ENCODE data around the gene DBF4. TPM values are rescaled to one million over a fixed set of nuclear protein-coding genes. Genes with fewer than 3 reads are reported as not detected.

The DBF4 gene
- total RNA-seq, 1 experiment from 2014 or later = 48.8 TPM

GRCh38 chr7:87831097-87831496 lies 45.2 kb upstream of the DBF4 start:
- no peak for ATAC-seq
- POLR2A ChIA-PET = interaction anchor here (0.7 kb wide), 3 partner anchors 12 to 310 kb away, joined by 3 read pairs; no protein-coding TSS in a partner anchor

GRCh38 chr7:87833130-87833529 lies 43.2 kb upstream of the DBF4 start:
- H3K27ac ChIP-seq (ENCODE audit: low read length) = no peak overlapping the region
- CTCF ChIA-PET = no interaction called here
- DNase-seq (ENCODE audit: low read depth, low spot score) (no peak), ATAC-seq (no peak)
- BruUV-seq (replicated peaks) = no TSS peak
- intact Hi-C loops (cut with micrococcal nuclease; ENCODE audit: unreplicated experiment) (no loop called here), in situ Hi-C loops (cut with HindIII; ENCODE audit: low pct_unique_long_range_greater_than_20kb, low sequenced_read_pairs) (no loop called here)
- H3K27me3 ChIP-seq (ENCODE audit: control insufficient read depth, insufficient read depth, low read length) = no peaks in the 10 kb centered on the region
- POLR2A ChIA-PET = no interaction called here
- TF ChIP-seq CTCF (IDR thresholded peaks at IDR 0.05) (no peak), TCF7L2 (IDR thresholded peaks at IDR 0.05; ENCODE audit: low read depth, low read length) (no peak), SIN3A (IDR thresholded peaks at IDR 0.05; ENCODE audit: borderline replicate concordance, insufficient read depth, low read depth, low read length) (no peak), REST (IDR thresholded peaks at IDR 0.05; ENCODE audit: insufficient read depth in 1 of 2, low read depth in 2 of 2, low read length in 1 of 2) (no peak), POLR2AphosphoS5 (IDR thresholded peaks at IDR 0.05; ENCODE audit: low read depth, low read length) (no peak)
- no peak overlapping the region for H3K4me3 ChIP-seq (ENCODE audit: low read depth in 2 of 2, low read length in 2 of 2)
- no peaks in the 10 kb centered on the region for H3K4me1 ChIP-seq (ENCODE audit: control insufficient read depth, insufficient read depth, low read length)
- H3K36me3 ChIP-seq (ENCODE audit: control insufficient read depth, insufficient read depth, low read length) = no peaks in the 10 kb centered on the region; the same call in none of the 2 replicates
- H3K9me3 ChIP-seq (ENCODE audit: control insufficient read depth, insufficient read depth, low read depth, low read length) = no peaks in the 10 kb centered on the region

More at GRCh38 chr7:87831097-87831496, 45.2 kb upstream of the DBF4 start:
- H3K9me3 ChIP-seq (ENCODE audit: control insufficient read depth, insufficient read depth, low read depth, low read length) = no peaks in the 10 kb centered on the region
- no peaks in the 10 kb centered on the region for H3K4me1 ChIP-seq (ENCODE audit: control insufficient read depth, insufficient read depth, low read length)
- H3K27ac ChIP-seq (ENCODE audit: low read length) = no peak overlapping the region
- CTCF ChIA-PET = interaction anchor here (0.6 kb wide), 1 partner anchor 339 kb away, joined by 3 read pairs; no protein-coding TSS in a partner anchor
- BruUV-seq (replicated peaks) = no TSS peak
- no peaks in the 10 kb centered on the region; the same call in 1 of the 2 replicates for H3K36me3 ChIP-seq (ENCODE audit: control insufficient read depth, insufficient read depth, low read length)
- no peak overlapping the region for H3K4me3 ChIP-seq (ENCODE audit: low read depth in 2 of 2, low read length in 2 of 2)
- no peak for DNase-seq (ENCODE audit: low read depth, low spot score)
- intact Hi-C loops (cut with micrococcal nuclease; ENCODE audit: unreplicated experiment) (no loop called here), in situ Hi-C loops (cut with HindIII; ENCODE audit: low pct_unique_long_range_greater_than_20kb, low sequenced_read_pairs) (no loop called here)
- no peak for TF ChIP-seq REST (IDR thresholded peaks at IDR 0.05; ENCODE audit: insufficient read depth in 1 of 2, low read depth in 2 of 2, low read length in 1 of 2)
- no peak for TF ChIP-seq TCF7L2 (IDR thresholded peaks at IDR 0.05; ENCODE audit: low read depth, low read length)
- TF ChIP-seq SIN3A (IDR thresholded peaks at IDR 0.05; ENCODE audit: borderline replicate concordance, insufficient read depth, low read depth, low read length) = no peak
- no peak for TF ChIP-seq POLR2AphosphoS5 (IDR thresholded peaks at IDR 0.05; ENCODE audit: low read depth, low read length)
- no peak for TF ChIP-seq CTCF (IDR thresholded peaks at IDR 0.05)
- no peaks in the 10 kb centered on the region for H3K27me3 ChIP-seq (ENCODE audit: control insufficient read depth, insufficient read depth, low read length)
